GM13976 (cell line): Measurements from ENCODE around the gene NOS3.

Experiments
- DNase-seq: peaks from one replicate; pipeline ENCODE4 v3.0.0; 2012; ENCODE audit warnings: low spot score
- CTCF ChIP-seq: IDR thresholded peaks from 2 replicates; pipeline ENCODE4 v1.5.1; 2012; ENCODE audit warnings: borderline replicate concordance, mild to moderate bottlenecking; ENCODE audit not compliant: insufficient read depth; ENCODE audit errors: extremely low read depth, missing control alignments, control extremely low read depth
- in situ Hi-C: fragments of 300-500 bp; cut with MboI; formaldehyde crosslinking; loops from one replicate; pipeline ENCODE4 v1.12.0; 2022; ENCODE audit warnings: low sequenced_read_pairs, mixed read lengths, inconsistent platforms; ENCODE audit not compliant: unreplicated experiment

Gene NOS3

GRCh38 chr7:150955519-150956394 lies 35.1 kb upstream of the NOS3 start:
- in situ Hi-C loops: no loop called here
- DNase-seq: no peak
- TF ChIP-seq CTCF: no peak

GRCh38 chr7:150956395-150957132 lies 34.3 kb upstream of the NOS3 start:
- DNase-seq: no peak
- in situ Hi-C loops: no loop called here
- no peak for TF ChIP-seq CTCF

- no peak for TF ChIP-seq CTCF
- no peak for DNase-seq
- in situ Hi-C loops: no loop called here
Measured at GRCh38 chr7:150957133-150958020, 33.4 kb upstream of the NOS3 start.

- in situ Hi-C loops: no loop called here
- no peak for TF ChIP-seq CTCF
- DNase-seq: no peak
Measured at GRCh38 chr7:150958062-150958552, 32.7 kb upstream of the NOS3 start.

- no peak for TF ChIP-seq CTCF
- in situ Hi-C loops: no loop called here
- no peak for DNase-seq
Measured at GRCh38 chr7:150958597-150958996, 32.2 kb upstream of the NOS3 start.

GRCh38 chr7:150959081-150959480 lies 31.7 kb upstream of the NOS3 start:
- no peak for TF ChIP-seq CTCF
- in situ Hi-C loops: no loop called here
- no peak for DNase-seq
